Activated CD8-positive, alpha-beta T cell treated with anti-CD3 and anti-CD28 coated beads for 36 hours (primary cell): ENCODE data around the gene NCK2. TPM values are rescaled to one million over a fixed set of nuclear protein-coding genes. Genes with fewer than 3 reads are reported as not detected.

Experiments used
- ATAC-seq: fragments of 200-7000 bp; cut with Tn5 transposase; one replicate; pipeline ENCODE4 v1.10.0; 2021; ENCODE audit warnings: mild to moderate bottlenecking, moderate library complexity
- CTCF ChIA-PET: fragments of 350-600 bp; sonication (Branson Sonifier 250); formaldehyde crosslinking; loops from one replicate; lab custom pipeline; 2021; ENCODE audit warnings: antibody characterized with exemption; lab: Charles Lee
- POLR2A ChIA-PET: fragments of 350-600 bp; sonication (Branson Sonifier 250); formaldehyde crosslinking; loops from one replicate; lab custom pipeline; 2021; ENCODE audit warnings: antibody characterized with exemption; lab: Charles Lee
- DNase-seq: peaks from one replicate; pipeline ENCODE4 v3.0.0-alpha.2; 2020
- H3K27ac Mint-ChIP-seq: one replicate; pipeline ENCODE4 v1.8.0; 2021; ENCODE audit warnings: mild to moderate bottlenecking, mixed read lengths
- H3K27me3 Mint-ChIP-seq: one replicate; pipeline ENCODE4 v1.8.0; 2021; ENCODE audit warnings: mixed read lengths
- H3K36me3 Mint-ChIP-seq: one replicate; pipeline ENCODE4 v1.8.0; 2021; ENCODE audit warnings: low read depth, mixed read lengths
- H3K4me1 Mint-ChIP-seq: one replicate; pipeline ENCODE4 v1.8.0; 2021; ENCODE audit warnings: low read depth, mixed read lengths
- H3K4me3 Mint-ChIP-seq: one replicate; pipeline ENCODE4 v1.8.0; 2021; ENCODE audit warnings: mild to moderate bottlenecking, moderate library complexity, mixed read lengths
- H3K9me3 Mint-ChIP-seq: one replicate; pipeline ENCODE4 v1.8.0; 2021; ENCODE audit warnings: mixed read lengths
- intact Hi-C: fragments of 100-400 bp; cut with micrococcal nuclease; formaldehyde crosslinking; loops from one replicate; pipeline ENCODE4 v1.10.0; 2022
- total RNA-seq, 2 experiments: library from RNA; stranded (reverse); gene quantifications; one replicate each; pipeline ENCODE4 v1.2.3, GENCODE V29; 2021
- TF ChIP-seq, protein P1 (sequence below): fragments of 200-600 bp; IDR thresholded peaks from one replicate; pipeline ENCODE4 v1.8.0; 2022; ENCODE audit warnings: antibody characterized with exemption, mild to moderate bottlenecking

The NCK2 gene
- total RNA-seq, 2 experiments from 2014 or later, result 68.3 to 69.7 TPM

DNA sequence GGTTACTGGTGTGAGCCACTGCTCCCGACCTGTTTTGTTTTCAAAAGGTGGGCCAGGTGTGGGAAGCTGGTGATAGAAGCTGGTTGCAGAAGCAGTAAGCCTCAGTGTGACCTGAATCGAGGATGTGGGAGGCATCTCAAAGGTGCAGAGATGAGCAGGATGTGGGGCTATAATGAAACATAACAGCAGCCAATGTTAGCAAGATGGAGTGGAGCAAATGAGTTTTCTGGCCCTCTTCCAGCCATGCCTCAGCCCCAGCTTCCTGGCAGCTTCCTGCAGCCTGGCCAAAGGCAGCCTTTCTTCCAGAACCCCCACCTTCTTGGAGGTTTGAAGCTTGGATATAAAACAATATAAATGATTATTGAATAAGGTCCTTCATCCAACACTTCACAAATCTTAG lies 184.8 kb downstream of the NCK2 start:
- peaks cover 3% of the 10 kb centered on the region for H3K9me3 Mint-ChIP-seq
- H3K4me1 Mint-ChIP-seq, result peaks cover 62% of the 10 kb centered on the region
- no peaks in the 10 kb centered on the region for H3K27me3 Mint-ChIP-seq
- intact Hi-C loops, result loop anchor here (5.0 kb wide), 2 partner anchors 52 to 132 kb away; no protein-coding TSS in a partner anchor
- DNase-seq (peak; percentile 78), ATAC-seq (peak; percentile 69)
- CTCF ChIA-PET, result interaction anchor here (0.8 to 1.7 kb wide), 4 partner anchors 9 to 139 kb away, joined by 3 to 4 read pairs (median 3); no protein-coding TSS in a partner anchor
- no peak overlapping the region for H3K4me3 Mint-ChIP-seq
- POLR2A ChIA-PET, result interaction anchor here (0.7 to 1.9 kb wide), 3 partner anchors 17 to 28 kb away, joined by 3 to 9 read pairs (median 4); no protein-coding TSS in a partner anchor
- peak overlapping the region; percentile 83 for H3K27ac Mint-ChIP-seq
- peaks cover 2% of the 10 kb centered on the region for H3K36me3 Mint-ChIP-seq
- TF ChIP-seq, protein P1, sequence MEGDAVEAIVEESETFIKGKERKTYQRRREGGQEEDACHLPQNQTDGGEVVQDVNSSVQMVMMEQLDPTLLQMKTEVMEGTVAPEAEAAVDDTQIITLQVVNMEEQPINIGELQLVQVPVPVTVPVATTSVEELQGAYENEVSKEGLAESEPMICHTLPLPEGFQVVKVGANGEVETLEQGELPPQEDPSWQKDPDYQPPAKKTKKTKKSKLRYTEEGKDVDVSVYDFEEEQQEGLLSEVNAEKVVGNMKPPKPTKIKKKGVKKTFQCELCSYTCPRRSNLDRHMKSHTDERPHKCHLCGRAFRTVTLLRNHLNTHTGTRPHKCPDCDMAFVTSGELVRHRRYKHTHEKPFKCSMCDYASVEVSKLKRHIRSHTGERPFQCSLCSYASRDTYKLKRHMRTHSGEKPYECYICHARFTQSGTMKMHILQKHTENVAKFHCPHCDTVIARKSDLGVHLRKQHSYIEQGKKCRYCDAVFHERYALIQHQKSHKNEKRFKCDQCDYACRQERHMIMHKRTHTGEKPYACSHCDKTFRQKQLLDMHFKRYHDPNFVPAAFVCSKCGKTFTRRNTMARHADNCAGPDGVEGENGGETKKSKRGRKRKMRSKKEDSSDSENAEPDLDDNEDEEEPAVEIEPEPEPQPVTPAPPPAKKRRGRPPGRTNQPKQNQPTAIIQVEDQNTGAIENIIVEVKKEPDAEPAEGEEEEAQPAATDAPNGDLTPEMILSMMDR, result no peak

DNA sequence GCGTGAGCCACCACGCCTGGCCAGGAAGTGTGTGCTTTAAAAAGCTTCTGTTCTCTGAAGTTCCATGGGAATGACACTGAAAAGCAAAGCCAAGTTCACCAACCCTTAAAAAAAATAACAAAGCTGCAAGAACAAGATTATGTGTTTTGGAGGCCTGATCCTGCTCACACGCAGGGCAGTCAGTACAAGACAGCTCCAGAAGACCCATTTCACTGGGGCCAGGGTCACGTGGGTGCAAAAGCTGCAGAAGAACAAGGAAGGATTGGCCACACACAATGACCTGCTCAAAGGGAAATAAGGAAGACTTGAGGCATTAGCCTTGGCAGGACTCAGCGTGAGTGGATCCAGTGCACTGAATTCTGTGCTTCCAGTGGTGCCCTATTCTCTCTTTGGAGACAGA lies 187.9 kb downstream of the NCK2 start:
- no peaks in the 10 kb centered on the region for H3K27me3 Mint-ChIP-seq
- ChIA-PET CTCF (interaction anchor here (1.2 to 2.7 kb wide), 3 partner anchors 13 to 356 kb away, joined by 3 to 10 read pairs (median 3); no protein-coding TSS in a partner anchor), POLR2A (no interaction called here)
- TF ChIP-seq, protein P1, result no peak
- ATAC-seq (no peak), DNase-seq (no peak)
- H3K4me3 Mint-ChIP-seq, result no peak overlapping the region
- peaks cover 2% of the 10 kb centered on the region for H3K36me3 Mint-ChIP-seq
- no peak overlapping the region for H3K27ac Mint-ChIP-seq
- intact Hi-C loops, result loop anchor here (10.0 kb wide), 1 partner anchor 122 kb away; no protein-coding TSS in a partner anchor
- H3K9me3 Mint-ChIP-seq, result peaks cover 3% of the 10 kb centered on the region
- peaks cover 39% of the 10 kb centered on the region for H3K4me1 Mint-ChIP-seq

DNA sequence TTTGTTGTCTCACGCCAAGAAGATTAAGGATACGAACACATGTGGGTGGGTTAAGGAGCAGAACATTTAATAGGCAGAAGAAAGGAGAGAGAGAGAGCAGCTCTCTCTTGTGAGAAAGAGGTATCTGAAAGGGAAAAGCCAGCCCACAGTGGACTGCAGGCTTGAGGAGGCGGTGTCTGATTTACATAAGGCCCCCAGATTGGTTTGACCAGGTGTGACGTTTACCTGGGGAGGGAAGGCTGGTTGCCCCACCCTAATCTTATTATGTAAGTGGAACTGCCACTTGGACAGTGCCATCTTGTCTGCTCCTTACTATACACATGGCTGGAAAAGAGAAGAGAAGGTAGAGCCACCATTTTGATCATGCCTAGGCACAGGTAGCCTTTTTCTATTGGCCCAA lies 189.2 kb downstream of the NCK2 start:
- intact Hi-C loops, result loop anchor here (10.0 kb wide), 1 partner anchor 121 kb away; no protein-coding TSS in a partner anchor
- H3K27me3 Mint-ChIP-seq, result no peaks in the 10 kb centered on the region
- TF ChIP-seq, protein P1, result no peak
- DNase-seq, result no peak
- POLR2A ChIA-PET, result interaction anchor here (1.2 kb wide), 1 partner anchor 140 kb away, joined by 3 read pairs; no protein-coding TSS in a partner anchor
- peaks cover 25% of the 10 kb centered on the region for H3K4me1 Mint-ChIP-seq
- H3K9me3 Mint-ChIP-seq, result peaks cover 8% of the 10 kb centered on the region
- H3K36me3 Mint-ChIP-seq, result peaks cover 2% of the 10 kb centered on the region
- no peak overlapping the region for H3K27ac Mint-ChIP-seq
- H3K4me3 Mint-ChIP-seq, result no peak overlapping the region
- CTCF ChIA-PET, result interaction anchor here (1.0 to 2.7 kb wide), 6 partner anchors 10 to 357 kb away, joined by 3 to 14 read pairs (median 3); no protein-coding TSS in a partner anchor
- ATAC-seq, result no peak

DNA sequence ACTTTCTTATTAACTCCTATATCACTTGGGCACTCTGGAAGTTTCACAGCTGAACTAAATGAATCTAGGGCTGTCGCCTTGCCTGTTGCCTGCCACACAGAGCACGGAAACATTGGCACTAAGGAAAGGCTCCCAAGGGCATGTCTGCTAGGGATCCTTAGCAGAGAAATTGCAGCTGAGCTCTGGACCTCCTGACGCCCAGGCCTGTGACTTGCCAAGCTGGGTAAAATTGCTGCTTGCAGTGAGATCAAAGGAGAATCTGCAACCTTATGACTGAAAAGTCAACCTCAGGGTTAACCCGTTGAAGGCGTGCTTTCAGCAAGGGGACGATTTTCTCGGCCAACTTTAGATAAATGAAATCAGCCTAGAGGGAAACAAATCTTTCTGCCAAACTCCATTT lies 189.8 kb downstream of the NCK2 start:
- H3K4me1 Mint-ChIP-seq, result peaks cover 20% of the 10 kb centered on the region
- POLR2A ChIA-PET, result interaction anchor here (1.0 to 1.2 kb wide), 2 partner anchors 133 to 141 kb away, joined by 3 to 4 read pairs; no protein-coding TSS in a partner anchor
- H3K27ac Mint-ChIP-seq, result no peak overlapping the region
- no peak overlapping the region for H3K4me3 Mint-ChIP-seq
- ATAC-seq (peak; percentile 80), DNase-seq (peak; percentile 72)
- no peaks in the 10 kb centered on the region for H3K27me3 Mint-ChIP-seq
- H3K36me3 Mint-ChIP-seq, result peaks cover 5% of the 10 kb centered on the region
- intact Hi-C loops, result loop anchor here (10.0 kb wide), 1 partner anchor 120 kb away; no protein-coding TSS in a partner anchor
- H3K9me3 Mint-ChIP-seq, result peaks cover 10% of the 10 kb centered on the region
- CTCF ChIA-PET, result interaction anchor here (0.6 to 2.7 kb wide), 11 partner anchors 11 to 388 kb away, joined by 3 to 14 read pairs (median 3); no protein-coding TSS in a partner anchor
- TF ChIP-seq, protein P1, result no peak

DNA sequence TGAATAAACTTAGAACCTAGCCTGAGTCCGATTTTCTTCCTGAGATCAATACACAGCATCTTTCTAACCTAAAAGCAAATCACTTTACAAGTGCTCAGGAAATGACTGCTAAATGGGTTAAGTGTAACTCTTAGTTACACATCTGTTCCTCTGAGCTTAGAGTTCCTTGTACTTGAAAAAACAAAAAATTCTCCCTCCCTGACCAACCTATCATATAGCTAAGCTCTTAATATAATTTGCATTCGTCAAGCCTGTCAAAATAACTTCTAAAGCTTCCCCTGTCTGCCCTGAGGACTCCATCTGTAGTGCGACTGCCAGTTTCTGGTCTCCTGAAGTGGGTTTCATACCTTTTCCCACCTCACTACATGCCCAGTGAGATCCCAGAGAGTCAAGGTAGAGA lies 190.4 kb downstream of the NCK2 start:
- Mint-ChIP-seq H3K27me3 (no peaks in the 10 kb centered on the region), H3K36me3 (peaks cover 6% of the 10 kb centered on the region), H3K27ac (no peak overlapping the region), H3K9me3 (peaks cover 12% of the 10 kb centered on the region), H3K4me3 (no peak overlapping the region), H3K4me1 (peaks cover 14% of the 10 kb centered on the region)
- intact Hi-C loops, result loop anchor here (10.0 kb wide), 1 partner anchor 120 kb away; no protein-coding TSS in a partner anchor
- no peak for DNase-seq
- ChIA-PET CTCF (interaction anchor here (0.9 to 2.7 kb wide), 8 partner anchors 11 to 358 kb away, joined by 3 to 14 read pairs (median 3); no protein-coding TSS in a partner anchor), POLR2A (interaction anchor here (0.7 to 1.0 kb wide), 2 partner anchors 133 to 188 kb away, joined by 3 to 4 read pairs; no protein-coding TSS in a partner anchor)
- TF ChIP-seq, protein P1, result no peak
- ATAC-seq, result peak; percentile 75
